HG03108 (cell line): ENCODE data around the gene VTN.
A peak's percentile ranks its signal among the peaks of the same experiment; 100 is the strongest.

Experiments
- ATAC-seq: cut with Tn5 transposase; IDR thresholded peaks from one replicate; pipeline ENCODE4 v1.9.1; 2021; ENCODE audit warnings: moderate library complexity; ENCODE audit not compliant: unreplicated experiment

VTN gene

GRCh38 chr17:28396635-28397239 lies 26.6 kb upstream of the VTN start:
- no peak for ATAC-seq

- ATAC-seq: no peak
Measured at GRCh38 chr17:28395968-28396367, 25.9 kb upstream of the VTN start.

GRCh38 chr17:28395426-28395825 lies 25.3 kb upstream of the VTN start:
- no peak for ATAC-seq

- no peak for ATAC-seq
Measured at GRCh38 chr17:28394337-28395116, 24.4 kb upstream of the VTN start.

GRCh38 chr17:28392491-28392890 lies 22.4 kb upstream of the VTN start:
- ATAC-seq: no peak

GRCh38 chr17:28391401-28391800 lies 21.3 kb upstream of the VTN start:
- no peak for ATAC-seq

GRCh38 chr17:28390984-28391383 lies 20.9 kb upstream of the VTN start:
- no peak for ATAC-seq

- no peak for ATAC-seq
Measured at GRCh38 chr17:28390563-28390962, 20.5 kb upstream of the VTN start.

GRCh38 chr17:28390141-28390540 lies 20.0 kb upstream of the VTN start:
- no peak for ATAC-seq

GRCh38 chr17:28388106-28388505 lies 18.0 kb upstream of the VTN start:
- ATAC-seq: no peak

- ATAC-seq: no peak
Measured at GRCh38 chr17:28386391-28386790, 16.3 kb upstream of the VTN start.

- ATAC-seq: no peak
Measured at GRCh38 chr17:28385406-28385805, 15.3 kb upstream of the VTN start.

- ATAC-seq: no peak
Measured at GRCh38 chr17:28385037-28385400, 14.9 kb upstream of the VTN start.

- ATAC-seq: no peak
Measured at GRCh38 chr17:28384281-28385036, 14.4 kb upstream of the VTN start.

GRCh38 chr17:28381141-28381825 lies 11.2 kb upstream of the VTN start:
- no peak for ATAC-seq

- no peak for ATAC-seq
Measured at GRCh38 chr17:28379814-28380801, 10.0 kb upstream of the VTN start.

- ATAC-seq: no peak
Measured at GRCh38 chr17:28372945-28373274, 2.8 kb upstream of the VTN start.

GRCh38 chr17:28372203-28372944 lies 2.3 kb upstream of the VTN start:
- peak; percentile 16 for ATAC-seq
